ENCODE results near the gene MTUS2.

- no peak for TF ChIP-seq CTCF (conservative IDR thresholded peaks at IDR 0.05 in 1 of 2, IDR thresholded peaks at IDR 0.05 in 1 of 2; ENCODE audit: extremely low read depth in 1 of 2, insufficient read depth in 1 of 2, low read depth in 1 of 2, low read length in 2 of 2)
- TF ChIP-seq EZH2 (IDR thresholded peaks at IDR 0.05; ENCODE audit: borderline replicate concordance, low read length), result no peak
These were observed 559.1 kb downstream of the MTUS2 start for GRCh38 chr13:29379281-29379680.

All from mammary epithelial cell (primary cell).